HepG2 (cell line): ENCODE data around the gene GNAT2. TPM values are rescaled to one million over a fixed set of nuclear protein-coding genes. Genes with fewer than 3 reads are reported as not detected.
A peak's percentile ranks its signal among the peaks of the same experiment; 100 is the strongest.

ENCODE experiments used
- ELF1 ChIP-seq: sonication (generic); formaldehyde crosslinking; IDR thresholded peaks from 2 replicates; pipeline ENCODE4 v1.4.0; 2020; ENCODE audit warnings: missing genetic modification reagents
- KMT2A ChIP-seq: sonication (generic); formaldehyde crosslinking; IDR thresholded peaks from 2 replicates; pipeline ENCODE4 v1.4.0; 2020; ENCODE audit warnings: missing genetic modification reagents
- MTF1 ChIP-seq: sonication (generic); formaldehyde crosslinking; IDR thresholded peaks from 2 replicates; pipeline ENCODE4 v1.5.0; 2020; ENCODE audit warnings: missing genetic modification reagents
- NR0B2 ChIP-seq: sonication (generic); formaldehyde crosslinking; IDR thresholded peaks from 2 replicates; pipeline ENCODE4 v1.4.0; 2020; ENCODE audit warnings: mild to moderate bottlenecking, missing genetic modification reagents
- PHF8 ChIP-seq: sonication (generic); formaldehyde crosslinking; IDR thresholded peaks from 2 replicates; pipeline ENCODE4 v1.5.0; 2020; ENCODE audit warnings: missing genetic modification reagents
- REST ChIP-seq, 2 experiments: IDR thresholded peaks; 2 replicates each; pipeline ENCODE4 v1.6.1; 2011 to 2012; ENCODE audit warnings: low read length in 2 of 2, borderline replicate concordance in 1 of 2, low read depth in 1 of 2, mild to moderate bottlenecking in 1 of 2, moderate library complexity in 1 of 2
- SOX6 ChIP-seq, 2 experiments: fragments of 450-650 bp in 1 of 2; sonication (generic) in 1 of 2; formaldehyde crosslinking in 1 of 2; IDR thresholded peaks; 2 replicates each; pipeline versions ENCODE4 v1.4.0 to v1.6.1; 2017 to 2020; ENCODE audit warnings: antibody characterized with exemption in 1 of 2, mild to moderate bottlenecking in 1 of 2, missing genetic modification reagents in 1 of 2
- THAP11 ChIP-seq: IDR thresholded peaks from 2 replicates; pipeline ENCODE4 v1.6.1; 2016; ENCODE audit warnings: missing biosample characterization, missing genetic modification reagents
- YEATS4 ChIP-seq: sonication (generic); formaldehyde crosslinking; IDR thresholded peaks from 2 replicates; pipeline ENCODE4 v1.4.0; 2020; ENCODE audit warnings: missing genetic modification reagents, borderline replicate concordance
- ZBTB4 ChIP-seq: sonication (generic); formaldehyde crosslinking; IDR thresholded peaks from 2 replicates; pipeline ENCODE4 v1.4.0; 2020; ENCODE audit warnings: missing genetic modification reagents, mild to moderate bottlenecking, borderline replicate concordance
- ZNF33B ChIP-seq: sonication (generic); formaldehyde crosslinking; IDR thresholded peaks from 2 replicates; pipeline ENCODE4 v1.5.1; 2020; ENCODE audit warnings: mild to moderate bottlenecking, missing genetic modification reagents
- ZNF431 ChIP-seq: sonication (generic); formaldehyde crosslinking; IDR thresholded peaks from 2 replicates; pipeline ENCODE4 v1.9.0; 2022; ENCODE audit warnings: missing genetic modification reagents, low read depth, mild to moderate bottlenecking, borderline replicate concordance
- ZNF510 ChIP-seq: sonication (generic); formaldehyde crosslinking; IDR thresholded peaks from 2 replicates; pipeline ENCODE4 v1.4.0; 2020; ENCODE audit warnings: low read depth, mild to moderate bottlenecking, missing genetic modification reagents
- ZNF773 ChIP-seq: sonication (generic); formaldehyde crosslinking; IDR thresholded peaks from 2 replicates; pipeline ENCODE4 v1.4.0; 2020; ENCODE audit warnings: missing genetic modification reagents, borderline replicate concordance
- ZNF782 ChIP-seq: sonication (generic); formaldehyde crosslinking; IDR thresholded peaks from 2 replicates; pipeline ENCODE4 v1.4.0; 2020; ENCODE audit warnings: missing genetic modification reagents, mild to moderate bottlenecking, borderline replicate concordance
- polyA plus RNA-seq, 8 experiments: library from polyadenylated mRNA; depleted of rRNA in 3 of 8; stranded (reverse) in 7 of 8; unstranded in 1 of 8; fragments of >200 nt; fragmentation: Illumina TruSeq in 4 of 8; extraction: Trizol in 4 of 8; gene quantifications; 2 replicates each; pipeline versions ENCODE4 v1.2.1 to v1.2.3, GENCODE V29; 2011 to 2016; ENCODE audit warnings: low read depth in 4 of 8, missing spikeins in 1 of 8, mixed read lengths in 1 of 8; ENCODE audit not compliant: insufficient read depth in 1 of 8
- total RNA-seq, 5 experiments: library from RNA; depleted of rRNA; stranded (reverse); fragments of >200 nt; fragmentation: Illumina TruSeq; extraction: Trizol; gene quantifications; 2 replicates each; pipeline ENCODE4 v1.2.3, GENCODE V29; 2016; ENCODE audit warnings: low read depth in 1 of 5

The GNAT2 gene
- total and polyA plus RNA-seq, 2 of the 13 experiments (the other 11 are each of a cell fraction or from before 2014, with no cell fraction given) = 0.08 to 0.20 TPM

GRCh38 chr1:109619576-109620400, at the start of gene GNAT2, which contains the start of gene AMPD2 (continued):
- TF ChIP-seq THAP11 (CRISPR knock-in tag) (0 out of 2 replicates have a peak, but pooled peaks have one; percentile 46), PHF8 (CRISPR knock-in tag) (peak; percentile 68; the same call in 1 of the 2 replicates), NR0B2 (CRISPR knock-in tag) (peak; percentile 79; the same call in 1 of the 2 replicates), KMT2A (CRISPR knock-in tag) (no peak; the same call in 1 of the 2 replicates), ZNF773 (CRISPR knock-in tag) (peak; percentile 56; the same call in 1 of the 2 replicates), ZNF782 (no peak), ZNF510 (CRISPR knock-in tag) (no peak), ZNF33B (no peak), ZNF431 (CRISPR knock-in tag) (no peak), REST (IDR thresholded peaks at IDR 0.05; ENCODE audit: borderline replicate concordance in 1 of 2, low read depth in 1 of 2, low read length in 2 of 2) (0 out of 4 replicates have a peak, but pooled peaks of 1 of the 2 experiments have one; percentile 3), ELF1 (peak; percentile 44; the same call in 1 of the 2 replicates), YEATS4 (CRISPR knock-in tag) (peak; percentile 96), MTF1 (no peak), SOX6 (IDR thresholded peaks at IDR 0.05) (no peak), SOX6 (CRISPR knock-in tag; IDR thresholded peaks at IDR 0.05) (peak; percentile 49; the same call in 1 of the 2 replicates), ZBTB4 (CRISPR knock-in tag) (peak; percentile 57; the same call in 1 of the 2 replicates)
